Hepatocyte (in vitro differentiated cells): Measurements from ENCODE around the gene SOS2.

Source experiments
- CTCF ChIP-seq: fragments of 200-600 bp; sonication (generic); IDR thresholded peaks from 2 replicates; pipeline ENCODE4 v1.5.1; 2016; ENCODE audit warnings: antibody characterized with exemption, mild to moderate bottlenecking; ENCODE audit not compliant: poor library complexity
- EZH2 ChIP-seq: fragments of 200-600 bp; sonication (generic); IDR thresholded peaks from 2 replicates; pipeline ENCODE4 v1.6.1; 2016; ENCODE audit warnings: antibody characterized with exemption, mild to moderate bottlenecking, borderline replicate concordance
- EZH2phosphoT487 ChIP-seq: fragments of 200-600 bp; sonication (generic); IDR thresholded peaks from one replicate; pipeline ENCODE4 v1.6.1; 2018; ENCODE audit warnings: antibody characterized with exemption, mild to moderate bottlenecking, low read depth, moderate library complexity; ENCODE audit not compliant: unreplicated experiment, severe bottlenecking

- TF ChIP-seq CTCF: peak; percentile 31
- TF ChIP-seq EZH2phosphoT487: no peak
- no peak for TF ChIP-seq EZH2
These were observed 122.0 kb downstream of the SOS2 start for GRCh38 chr14:50109342-50109741.
